ENCODE results near the gene DUS1L.

DUS1L gene

GRCh38 chr17:82080789-82081464 lies 15.3 kb upstream of the DUS1L start:
- Histone ChIP-seq H3F3A (ENCODE audit: insufficient read depth, low read length) (no peaks in the 10 kb centered on the region), H3K27ac (ENCODE audit: low read depth, low read length, poor library complexity, severe bottlenecking) (no peak overlapping the region), H2AFZ (ENCODE audit: low read length) (no peak overlapping the region), H3K4me1 (ENCODE audit: insufficient read depth, low read length, severe bottlenecking) (no peaks in the 10 kb centered on the region), H4K20me1 (ENCODE audit: insufficient read depth, low read length) (no peaks in the 10 kb centered on the region), H3K79me2 (ENCODE audit: insufficient read depth, low read length) (no peaks in the 10 kb centered on the region), H3K9ac (ENCODE audit: low read length) (no peak overlapping the region), H3K4me3 (ENCODE audit: low read depth, low read length, poor library complexity, severe bottlenecking) (no peak overlapping the region), H3K4me2 (ENCODE audit: low read length) (no peak overlapping the region), H3K9me3 (ENCODE audit: low read length) (no peaks in the 10 kb centered on the region), H3K27me3 (ENCODE audit: insufficient read depth, low read length) (no peaks in the 10 kb centered on the region), H3K9me2 (ENCODE audit: low read depth, low read length) (no peaks in the 10 kb centered on the region), H3K36me3 (ENCODE audit: insufficient read depth, low read length) (peaks cover 91% of the 10 kb centered on the region)
- no peak for TF ChIP-seq CTCF (IDR thresholded peaks at IDR 0.05; ENCODE audit: low read length)
- no peak for TF ChIP-seq EZH2 (IDR thresholded peaks at IDR 0.05; ENCODE audit: borderline replicate concordance, low read length)

GRCh38 chr17:82080048-82080788 lies 14.6 kb upstream of the DUS1L start:
- no peak overlapping the region for H2AFZ ChIP-seq (ENCODE audit: low read length)
- no peak overlapping the region for H3K4me3 ChIP-seq (ENCODE audit: low read depth, low read length, poor library complexity, severe bottlenecking)
- no peaks in the 10 kb centered on the region for H3K4me1 ChIP-seq (ENCODE audit: insufficient read depth, low read length, severe bottlenecking)
- no peak overlapping the region for H3K4me2 ChIP-seq (ENCODE audit: low read length)
- no peak overlapping the region for H3K9ac ChIP-seq (ENCODE audit: low read length)
- TF ChIP-seq EZH2 (IDR thresholded peaks at IDR 0.05; ENCODE audit: borderline replicate concordance, low read length) = no peak
- TF ChIP-seq CTCF (IDR thresholded peaks at IDR 0.05; ENCODE audit: low read length) = no peak
- H3K27ac ChIP-seq (ENCODE audit: low read depth, low read length, poor library complexity, severe bottlenecking) = no peak overlapping the region
- no peaks in the 10 kb centered on the region for H3K9me3 ChIP-seq (ENCODE audit: low read length)
- H3K27me3 ChIP-seq (ENCODE audit: insufficient read depth, low read length) = no peaks in the 10 kb centered on the region
- H3K79me2 ChIP-seq (ENCODE audit: insufficient read depth, low read length) = no peaks in the 10 kb centered on the region
- peaks cover 3% of the 10 kb centered on the region; the same call in 1 of the 2 replicates for H3F3A ChIP-seq (ENCODE audit: insufficient read depth, low read length)
- no peaks in the 10 kb centered on the region for H4K20me1 ChIP-seq (ENCODE audit: insufficient read depth, low read length)
- peaks cover 84% of the 10 kb centered on the region for H3K36me3 ChIP-seq (ENCODE audit: insufficient read depth, low read length)
- H3K9me2 ChIP-seq (ENCODE audit: low read depth, low read length) = no peaks in the 10 kb centered on the region

GRCh38 chr17:82079001-82079677 lies 13.5 kb upstream of the DUS1L start:
- Histone ChIP-seq H3K9me2 (ENCODE audit: low read depth, low read length) (no peaks in the 10 kb centered on the region), H2AFZ (ENCODE audit: low read length) (no peak overlapping the region), H3K9me3 (ENCODE audit: low read length) (no peaks in the 10 kb centered on the region), H3F3A (ENCODE audit: insufficient read depth, low read length) (peaks cover 3% of the 10 kb centered on the region; the same call in 1 of the 2 replicates), H3K79me2 (ENCODE audit: insufficient read depth, low read length) (no peaks in the 10 kb centered on the region), H3K27me3 (ENCODE audit: insufficient read depth, low read length) (no peaks in the 10 kb centered on the region), H3K4me1 (ENCODE audit: insufficient read depth, low read length, severe bottlenecking) (no peaks in the 10 kb centered on the region), H3K9ac (ENCODE audit: low read length) (no peak overlapping the region), H3K36me3 (ENCODE audit: insufficient read depth, low read length) (peaks cover 73% of the 10 kb centered on the region), H3K27ac (ENCODE audit: low read depth, low read length, poor library complexity, severe bottlenecking) (no peak overlapping the region), H3K4me2 (ENCODE audit: low read length) (no peak overlapping the region), H4K20me1 (ENCODE audit: insufficient read depth, low read length) (no peaks in the 10 kb centered on the region), H3K4me3 (ENCODE audit: low read depth, low read length, poor library complexity, severe bottlenecking) (no peak overlapping the region)
- TF ChIP-seq CTCF (IDR thresholded peaks at IDR 0.05; ENCODE audit: low read length) = no peak
